ENCODE data around the gene COL23A1. TPM values are rescaled to one million over a fixed set of nuclear protein-coding genes. Genes with fewer than 3 reads are reported as not detected.
A peak's percentile ranks its signal among the peaks of the same experiment; 100 is the strongest.

COL23A1 gene
- total RNA-seq, 1 experiment from 2014 or later: not detected

- H3K79me2 ChIP-seq (ENCODE audit: low read length): no peaks in the 10 kb centered on the region
- no peaks in the 10 kb centered on the region for H3K9me2 ChIP-seq (replicated peaks; ENCODE audit: low read length)
- no peaks in the 10 kb centered on the region for H3K4me1 ChIP-seq (ENCODE audit: insufficient read depth, low read length)
- H3K9me3 ChIP-seq (ENCODE audit: low read length): no peaks in the 10 kb centered on the region
- H3F3A ChIP-seq (ENCODE audit: low read length, unreplicated experiment): no peaks in the 10 kb centered on the region
- TF ChIP-seq CTCF (conservative IDR thresholded peaks at IDR 0.05; ENCODE audit: low read depth, low read length): no peak
- TF ChIP-seq EZH2phosphoT487 (IDR thresholded peaks at IDR 0.05; ENCODE audit: borderline replicate concordance, low read length): no peak
- TF ChIP-seq EZH2 (IDR thresholded peaks at IDR 0.05; ENCODE audit: low read length, unreplicated experiment): no peak
- H3K27ac ChIP-seq (ENCODE audit: low read length): no peak overlapping the region
- no peak overlapping the region for H2AFZ ChIP-seq (ENCODE audit: low read length)
- no peak for DNase-seq
- no peak overlapping the region for H3K4me3 ChIP-seq (ENCODE audit: low read length)
- H3K27me3 ChIP-seq (ENCODE audit: low read length): peaks cover 59% of the 10 kb centered on the region
- H3K4me2 ChIP-seq (ENCODE audit: low read length): no peak overlapping the region
- H4K20me1 ChIP-seq (ENCODE audit: low read length): no peaks in the 10 kb centered on the region
- BruUV-seq (replicated peaks): no TSS peak
- no peaks in the 10 kb centered on the region for H3K36me3 ChIP-seq (ENCODE audit: low read depth, low read length)
- intact Hi-C loops (cut with micrococcal nuclease): no loop called here
- no peak overlapping the region for H3K9ac ChIP-seq (ENCODE audit: low read length)
- CTCF ChIA-PET: no interaction called here
- no peak for ATAC-seq
- POLR2A ChIA-PET (ENCODE audit: unreplicated experiment): no interaction called here
Measured at GRCh38 chr5:178384816-178385495, 205.2 kb downstream of the COL23A1 start.

GRCh38 chr5:178383919-178384815 lies 206.0 kb downstream of the COL23A1 start:
- Histone ChIP-seq H4K20me1 (ENCODE audit: low read length) (no peaks in the 10 kb centered on the region), H3K4me1 (ENCODE audit: insufficient read depth, low read length) (no peaks in the 10 kb centered on the region), H3K9ac (ENCODE audit: low read length) (no peak overlapping the region), H3K4me2 (ENCODE audit: low read length) (no peak overlapping the region), H2AFZ (ENCODE audit: low read length) (no peak overlapping the region), H3K27me3 (ENCODE audit: low read length) (peaks cover 51% of the 10 kb centered on the region), H3K4me3 (ENCODE audit: low read length) (no peak overlapping the region), H3K36me3 (ENCODE audit: low read depth, low read length) (no peaks in the 10 kb centered on the region), H3K9me2 (replicated peaks; ENCODE audit: low read length) (no peaks in the 10 kb centered on the region), H3K9me3 (ENCODE audit: low read length) (no peaks in the 10 kb centered on the region), H3K27ac (ENCODE audit: low read length) (no peak overlapping the region), H3F3A (ENCODE audit: low read length, unreplicated experiment) (no peaks in the 10 kb centered on the region), H3K79me2 (ENCODE audit: low read length) (no peaks in the 10 kb centered on the region)
- ATAC-seq (peak; percentile 31; the same call in 1 of the 2 replicates), DNase-seq (no peak)
- CTCF ChIA-PET: no interaction called here
- POLR2A ChIA-PET (ENCODE audit: unreplicated experiment): no interaction called here
- TF ChIP-seq EZH2phosphoT487 (IDR thresholded peaks at IDR 0.05; ENCODE audit: borderline replicate concordance, low read length) (no peak), CTCF (conservative IDR thresholded peaks at IDR 0.05; ENCODE audit: low read depth, low read length) (no peak)
- intact Hi-C loops (cut with micrococcal nuclease): no loop called here
- BruUV-seq (replicated peaks): no TSS peak

Data from PC-3 (cell line).